SU-DHL-6 (cell line): ENCODE measurements around the gene PRTG.

Experiments used
- CTCF ChIP-seq: fragments of 200-600 bp; sonication (generic); IDR thresholded peaks from one replicate; pipeline ENCODE4 v1.5.1; 2017; ENCODE audit warnings: antibody characterized with exemption, mild to moderate bottlenecking, low read length, moderate library complexity; ENCODE audit not compliant: insufficient read depth, poor library complexity, severe bottlenecking
- EZH2phosphoT487 ChIP-seq: fragments of 200-600 bp; sonication (generic), shearing (Covaris generic); conservative IDR thresholded peaks from 2 replicates; pipeline ENCODE4 v1.6.1; 2018; ENCODE audit warnings: mild to moderate bottlenecking, antibody characterized with exemption, low read length, moderate library complexity, mixed read lengths

GRCh38 chr15:55601374-55601773, 141.6 kb downstream of the PRTG start:
- TF ChIP-seq EZH2phosphoT487 (no peak), CTCF (no peak)
